K562 (cell line): ENCODE data around the gene RTBDN. TPM values are rescaled to one million over a fixed set of nuclear protein-coding genes. Genes with fewer than 3 reads are reported as not detected.

ENCODE experiments used
- CC2D1A ChIP-seq: fragments of 450-650 bp; IDR thresholded peaks from 2 replicates; pipeline ENCODE4 v1.6.1; 2017; ENCODE audit warnings: mild to moderate bottlenecking
- GATAD2B ChIP-seq: fragments of 450-650 bp; IDR thresholded peaks from 2 replicates; pipeline ENCODE4 v1.6.1; 2017; ENCODE audit warnings: mild to moderate bottlenecking, borderline replicate concordance
- JUND ChIP-seq, 2 experiments: IDR thresholded peaks; 2 replicates in 1 of 2; 3 replicates in 1 of 2; pipeline ENCODE4 v1.6.1; 2011; ENCODE audit warnings: borderline replicate concordance in 2 of 2, low read depth in 2 of 2, low read length in 2 of 2, improper control_type of control experiment in 1 of 2, missing biosample characterization in 1 of 2, missing genetic modification characterization in 1 of 2, missing genetic modification reagents in 1 of 2
- NCOA2 ChIP-seq, 2 experiments: fragments of 450-650 bp; IDR thresholded peaks; 2 replicates each; pipeline ENCODE4 v1.6.1; 2018; ENCODE audit warnings: mild to moderate bottlenecking in 2 of 2, moderate library complexity in 1 of 2; ENCODE audit not compliant: partially characterized antibody in 2 of 2
- PHB ChIP-seq: fragments of 250-450 bp; sonication (Bioruptor Pico); IDR thresholded peaks from 2 replicates; pipeline ENCODE4 v1.5.0; 2021
- STAT5A ChIP-seq: IDR thresholded peaks from 2 replicates; pipeline ENCODE4 v1.6.1; 2012; ENCODE audit warnings: low read length, inconsistent platforms, borderline replicate concordance
- TAF1 ChIP-seq: IDR thresholded peaks from 2 replicates; pipeline ENCODE4 v1.6.1; 2011; ENCODE audit warnings: mild to moderate bottlenecking, low read length, moderate library complexity; ENCODE audit not compliant: insufficient read depth, control insufficient read depth, severe bottlenecking; ENCODE audit errors: extremely low read depth
- TEAD4 ChIP-seq, 2 experiments: sonication (generic) in 1 of 2; formaldehyde crosslinking in 1 of 2; IDR thresholded peaks; 2 replicates each; pipeline versions ENCODE4 v1.6.1 to v1.8.0; 2012 to 2022; ENCODE audit warnings: borderline replicate concordance in 1 of 2, inconsistent platforms in 1 of 2, low read length in 1 of 2, mild to moderate bottlenecking in 1 of 2, missing genetic modification reagents in 1 of 2
- ZNF253 ChIP-seq: fragments of 250-450 bp; sonication (Bioruptor Pico); conservative IDR thresholded peaks from 2 replicates; pipeline ENCODE4 v1.6.1; 2021; ENCODE audit warnings: mild to moderate bottlenecking
- ZNF76 ChIP-seq: fragments of 250-450 bp; sonication (Bioruptor Pico); IDR thresholded peaks from 2 replicates; pipeline ENCODE4 v1.4.0; 2020; ENCODE audit warnings: mild to moderate bottlenecking, moderate library complexity, borderline replicate concordance
- polyA plus RNA-seq, 8 experiments: library from polyadenylated mRNA; depleted of rRNA in 4 of 8; stranded (reverse) in 5 of 8; unstranded in 3 of 8; fragments of >200 nt; fragmentation: Nextera tagmentation in 2 of 8; fragmentation: Illumina TruSeq in 1 of 8; extraction: Ambion mirVana in 2 of 8; extraction: Trizol in 1 of 8; gene quantifications; 2 replicates each; pipeline versions ENCODE4 v1.2.1 to v1.2.3, GENCODE V29; 2011 to 2014; ENCODE audit warnings: inconsistent platforms in 1 of 8, missing spikeins in 1 of 8
- total RNA-seq, 7 experiments: library from RNA; depleted of rRNA in 6 of 7; stranded (reverse); fragments of >200 nt in 6 of 7; fragmentation: Illumina TruSeq in 2 of 7; extraction: Trizol in 2 of 7; gene quantifications; 2 replicates each; pipeline versions ENCODE4 v1.2.1 to v1.2.3, GENCODE V29; 2011 to 2021; ENCODE audit warnings: low replicate concordance in 1 of 7
- TF ChIP-seq, protein P1 (sequence below): fragments of 450-650 bp; IDR thresholded peaks from 2 replicates; pipeline ENCODE4 v1.6.1; 2016; ENCODE audit warnings: low read depth
- TF ChIP-seq, protein P2 (sequence below): sonication (generic); formaldehyde crosslinking; IDR thresholded peaks from 2 replicates; pipeline ENCODE4 v1.8.0; 2022; ENCODE audit warnings: mild to moderate bottlenecking, missing genetic modification reagents
- TF ChIP-seq, protein P3 (sequence below), 2 experiments: fragments of 200-800 bp in 1 of 2; sonication (Bioruptor generic) in 1 of 2; sonication (generic) in 1 of 2; formaldehyde crosslinking in 1 of 2; IDR thresholded peaks in 1 of 2; conservative IDR thresholded peaks in 1 of 2; 2 replicates each; pipeline versions ENCODE4 v1.5.0 to v1.6.1; 2016 to 2020; ENCODE audit warnings: missing compliant biosample characterization in 1 of 2, missing genetic modification characterization in 1 of 2, missing genetic modification reagents in 1 of 2

RTBDN gene
- total and polyA plus RNA-seq, 9 of the 15 experiments (the other 6 are each of a cell fraction or from before 2014, with no cell fraction given) = 0.20 to 2.3 (median 0.72) TPM; not detected in 1

DNA sequence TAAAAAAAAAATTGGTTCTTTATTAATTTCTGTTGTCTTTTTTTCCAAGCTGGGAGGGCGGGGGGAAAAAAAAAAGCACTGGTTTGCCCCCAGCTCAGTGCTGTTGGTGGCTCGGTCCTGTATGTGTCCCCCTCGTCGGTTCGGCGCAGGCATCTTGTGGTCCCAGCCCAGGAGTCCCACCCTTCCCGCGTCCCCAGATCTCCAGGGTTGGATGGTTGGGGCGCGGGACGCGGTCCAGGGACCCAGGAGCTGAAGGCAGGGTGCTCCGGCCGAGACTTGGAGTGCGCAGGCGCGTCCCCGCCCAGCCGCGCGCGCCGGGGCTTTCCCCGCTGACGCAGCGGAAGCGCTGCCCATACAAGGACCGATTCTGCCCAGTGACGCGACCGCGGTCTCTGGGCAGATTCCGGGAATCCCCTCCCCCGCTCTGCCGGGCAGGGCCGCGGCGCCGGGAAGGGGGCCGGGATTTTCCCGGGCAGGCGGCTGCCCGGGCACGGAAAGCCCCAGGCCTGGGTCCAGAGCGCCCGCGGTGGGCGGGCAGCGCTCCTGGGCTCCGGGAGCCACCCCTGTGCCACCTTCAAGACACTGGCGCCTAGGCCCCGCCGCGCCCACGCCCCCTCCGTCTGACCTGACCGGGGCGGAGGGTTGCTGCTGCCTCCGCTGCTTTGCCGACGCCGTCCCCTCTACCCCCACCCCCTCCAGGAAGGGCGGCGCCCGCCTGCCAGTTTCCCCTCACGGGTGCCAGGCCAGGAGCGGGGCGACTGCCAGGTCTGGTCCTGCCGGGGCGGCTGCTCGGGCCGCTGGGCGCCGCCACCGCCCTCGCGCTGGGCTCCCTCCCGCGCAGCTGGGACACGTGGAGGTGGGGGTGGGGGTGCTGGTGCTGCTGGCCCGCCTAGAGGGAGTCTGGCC, 40.8 kb downstream of the RTBDN start (continued):
- TF ChIP-seq, protein P1, sequence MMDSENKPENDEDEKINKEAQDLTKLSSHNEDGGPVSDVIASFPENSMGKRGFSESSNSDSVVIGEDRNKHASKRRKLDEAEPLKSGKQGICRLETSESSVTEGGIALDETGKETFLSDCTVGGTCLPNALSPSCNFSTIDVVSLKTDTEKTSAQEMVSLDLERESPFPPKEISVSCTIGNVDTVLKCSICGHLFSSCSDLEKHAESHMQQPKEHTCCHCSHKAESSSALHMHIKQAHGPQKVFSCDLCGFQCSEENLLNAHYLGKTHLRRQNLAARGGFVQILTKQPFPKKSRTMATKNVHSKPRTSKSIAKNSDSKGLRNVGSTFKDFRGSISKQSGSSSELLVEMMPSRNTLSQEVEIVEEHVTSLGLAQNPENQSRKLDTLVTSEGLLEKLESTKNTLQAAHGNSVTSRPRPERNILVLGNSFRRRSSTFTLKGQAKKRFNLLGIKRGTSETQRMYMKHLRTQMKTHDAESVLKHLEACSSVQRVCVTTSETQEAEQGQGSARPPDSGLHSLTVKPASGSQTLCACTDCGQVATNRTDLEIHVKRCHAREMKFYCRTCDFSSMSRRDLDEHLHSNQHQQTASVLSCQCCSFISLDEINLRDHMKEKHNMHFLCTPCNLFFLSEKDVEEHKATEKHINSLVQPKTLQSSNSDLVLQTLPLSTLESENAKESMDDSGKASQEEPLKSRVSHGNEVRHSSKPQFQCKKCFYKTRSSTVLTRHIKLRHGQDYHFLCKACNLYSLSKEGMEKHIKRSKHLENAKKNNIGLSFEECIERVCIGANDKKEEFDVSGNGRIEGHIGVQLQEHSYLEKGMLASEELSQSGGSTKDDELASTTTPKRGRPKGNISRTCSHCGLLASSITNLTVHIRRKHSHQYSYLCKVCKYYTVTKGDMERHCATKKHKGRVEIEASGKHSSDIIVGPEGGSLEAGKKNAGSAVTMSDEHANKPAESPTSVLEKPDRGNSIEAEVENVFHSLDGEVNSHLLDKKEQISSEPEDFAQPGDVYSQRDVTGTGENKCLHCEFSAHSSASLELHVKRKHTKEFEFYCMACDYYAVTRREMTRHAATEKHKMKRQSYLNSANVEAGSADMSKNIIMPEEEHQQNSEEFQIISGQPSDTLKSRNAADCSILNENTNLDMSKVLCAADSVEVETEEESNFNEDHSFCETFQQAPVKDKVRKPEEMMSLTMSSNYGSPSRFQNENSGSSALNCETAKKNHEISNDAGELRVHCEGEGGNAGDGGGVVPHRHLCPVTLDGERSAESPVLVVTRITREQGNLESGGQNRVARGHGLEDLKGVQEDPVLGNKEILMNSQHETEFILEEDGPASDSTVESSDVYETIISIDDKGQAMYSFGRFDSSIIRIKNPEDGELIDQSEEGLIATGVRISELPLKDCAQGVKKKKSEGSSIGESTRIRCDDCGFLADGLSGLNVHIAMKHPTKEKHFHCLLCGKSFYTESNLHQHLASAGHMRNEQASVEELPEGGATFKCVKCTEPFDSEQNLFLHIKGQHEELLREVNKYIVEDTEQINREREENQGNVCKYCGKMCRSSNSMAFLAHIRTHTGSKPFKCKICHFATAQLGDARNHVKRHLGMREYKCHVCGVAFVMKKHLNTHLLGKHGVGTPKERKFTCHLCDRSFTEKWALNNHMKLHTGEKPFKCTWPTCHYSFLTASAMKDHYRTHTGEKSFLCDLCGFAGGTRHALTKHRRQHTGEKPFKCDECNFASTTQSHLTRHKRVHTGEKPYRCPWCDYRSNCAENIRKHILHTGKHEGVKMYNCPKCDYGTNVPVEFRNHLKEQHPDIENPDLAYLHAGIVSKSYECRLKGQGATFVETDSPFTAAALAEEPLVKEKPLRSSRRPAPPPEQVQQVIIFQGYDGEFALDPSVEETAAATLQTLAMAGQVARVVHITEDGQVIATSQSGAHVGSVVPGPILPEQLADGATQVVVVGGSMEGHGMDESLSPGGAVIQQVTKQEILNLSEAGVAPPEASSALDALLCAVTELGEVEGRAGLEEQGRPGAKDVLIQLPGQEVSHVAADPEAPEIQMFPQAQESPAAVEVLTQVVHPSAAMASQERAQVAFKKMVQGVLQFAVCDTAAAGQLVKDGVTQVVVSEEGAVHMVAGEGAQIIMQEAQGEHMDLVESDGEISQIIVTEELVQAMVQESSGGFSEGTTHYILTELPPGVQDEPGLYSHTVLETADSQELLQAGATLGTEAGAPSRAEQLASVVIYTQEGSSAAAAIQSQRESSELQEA = no peak
- TF ChIP-seq ZNF76 (CRISPR knock-in tag) (no peak), TAF1 (peak; percentile 48), JUND (IDR thresholded peaks at IDR 0.05; ENCODE audit: borderline replicate concordance, low read depth, low read length) (peak; percentile 64; the same call in 1 of the 2 replicates), JUND (tag; IDR thresholded peaks at IDR 0.05; ENCODE audit: borderline replicate concordance, low read depth, low read length) (peak; percentile 35; the same call in 1 of the 3 replicates), TEAD4 (IDR thresholded peaks at IDR 0.05; ENCODE audit: low read length) (0 out of 2 replicates have a peak, but pooled peaks have one; percentile 22), TEAD4 (CRISPR knock-in tag; IDR thresholded peaks at IDR 0.05; ENCODE audit: borderline replicate concordance) (no peak), PHB (no peak; the same call in 1 of the 2 replicates), STAT5A (no peak; the same call in 1 of the 2 replicates), NCOA2 (IDR thresholded peaks at IDR 0.05; ENCODE audit: partially characterized antibody in 2 of 2) (no peak), CC2D1A (no peak), ZNF253 (CRISPR knock-in tag) (no peak), GATAD2B (no peak)
- TF ChIP-seq, protein P2, sequence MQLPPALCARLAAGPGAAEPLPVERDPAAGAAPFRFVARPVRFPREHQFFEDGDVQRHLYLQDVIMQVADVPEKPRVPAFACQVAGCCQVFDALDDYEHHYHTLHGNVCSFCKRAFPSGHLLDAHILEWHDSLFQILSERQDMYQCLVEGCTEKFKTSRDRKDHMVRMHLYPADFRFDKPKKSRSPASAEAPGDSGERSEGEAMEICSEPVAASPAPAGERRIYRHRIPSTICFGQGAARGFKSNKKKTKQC (CRISPR knock-in tag) = no peak
- TF ChIP-seq, protein P3, sequence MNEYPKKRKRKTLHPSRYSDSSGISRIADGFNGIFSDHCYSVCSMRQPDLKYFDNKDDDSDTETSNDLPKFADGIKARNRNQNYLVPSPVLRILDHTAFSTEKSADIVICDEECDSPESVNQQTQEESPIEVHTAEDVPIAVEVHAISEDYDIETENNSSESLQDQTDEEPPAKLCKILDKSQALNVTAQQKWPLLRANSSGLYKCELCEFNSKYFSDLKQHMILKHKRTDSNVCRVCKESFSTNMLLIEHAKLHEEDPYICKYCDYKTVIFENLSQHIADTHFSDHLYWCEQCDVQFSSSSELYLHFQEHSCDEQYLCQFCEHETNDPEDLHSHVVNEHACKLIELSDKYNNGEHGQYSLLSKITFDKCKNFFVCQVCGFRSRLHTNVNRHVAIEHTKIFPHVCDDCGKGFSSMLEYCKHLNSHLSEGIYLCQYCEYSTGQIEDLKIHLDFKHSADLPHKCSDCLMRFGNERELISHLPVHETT (CRISPR knock-in tag; conservative IDR thresholded peaks at IDR 0.05 in 1 of 2, IDR thresholded peaks at IDR 0.05 in 1 of 2) = no peak
